ENCODE results near the gene TTC39B.

The TTC39B gene

DNA sequence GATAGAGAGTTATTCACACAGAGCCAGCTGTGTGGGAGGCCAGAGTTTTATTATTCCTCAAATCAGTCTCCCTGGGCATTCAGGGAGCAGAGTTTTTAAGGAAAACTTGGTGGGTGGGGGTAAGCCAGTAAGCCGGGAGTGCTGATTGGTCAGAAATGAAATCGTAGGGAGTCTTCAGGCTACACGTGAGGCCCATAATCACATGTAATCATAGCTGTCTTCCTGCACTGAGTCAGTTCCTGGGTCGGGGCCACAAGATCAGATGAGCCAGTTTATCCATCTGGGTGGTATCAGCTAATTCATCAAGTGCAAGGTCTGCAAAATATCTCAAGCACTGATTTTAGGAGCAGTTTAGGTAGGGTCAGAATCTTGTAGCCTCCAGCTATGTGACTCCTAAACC lies 10.8 kb upstream of the TTC39B start:
- no peak for TF ChIP-seq CTCF (IDR thresholded peaks at IDR 0.05; ENCODE audit: low read length, missing control alignments)
- no peak for DNase-seq (ENCODE audit: low read depth)
- no peak overlapping the region for H3K4me3 ChIP-seq (replicated peaks; ENCODE audit: low read depth, low read length)

- no peak for TF ChIP-seq CTCF (IDR thresholded peaks at IDR 0.05; ENCODE audit: low read length, missing control alignments)
- no peak for DNase-seq (ENCODE audit: low read depth)
- no peak overlapping the region for H3K4me3 ChIP-seq (replicated peaks; ENCODE audit: low read depth, low read length)
Observed at GRCh38 chr9:15311607-15312006, 4.6 kb upstream of the TTC39B start.

DNA sequence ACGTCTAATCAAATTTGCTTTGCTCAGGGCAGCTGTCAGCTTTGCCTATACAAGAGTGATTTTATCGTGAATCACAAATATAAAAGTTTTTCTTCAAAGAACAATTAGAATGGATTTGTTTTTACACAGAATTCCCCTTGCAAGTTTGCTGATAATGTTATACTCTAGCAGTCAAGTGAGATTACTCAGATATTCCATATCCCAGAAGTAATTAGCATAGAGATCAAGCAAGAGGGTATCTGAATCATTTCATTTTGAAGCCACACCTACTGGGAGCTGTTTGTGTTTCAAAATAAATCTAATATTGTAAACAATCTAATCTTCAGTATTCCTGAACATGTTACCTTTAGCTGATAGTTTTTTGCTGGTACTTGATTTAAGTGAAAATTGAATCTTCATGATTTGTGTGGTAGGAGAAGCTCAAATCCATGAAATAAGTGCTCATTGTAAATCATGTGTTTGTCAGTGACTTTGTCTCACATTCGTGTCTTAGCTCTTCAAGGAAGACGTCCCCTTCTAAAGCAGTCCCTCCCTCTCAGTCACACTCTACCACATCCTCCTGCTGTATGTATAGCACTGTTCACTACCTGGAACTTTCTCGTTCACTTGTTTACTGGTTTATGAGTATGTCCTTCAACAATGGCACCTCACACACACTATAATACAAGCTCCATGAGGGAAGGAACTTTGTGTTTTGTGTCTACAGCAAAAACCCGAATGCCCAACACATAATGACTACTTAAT lies 3.3 kb upstream of the TTC39B start:
- TF ChIP-seq CTCF (IDR thresholded peaks at IDR 0.05; ENCODE audit: low read length, missing control alignments), result no peak
- no peak for DNase-seq (ENCODE audit: low read depth)
- no peak overlapping the region for H3K4me3 ChIP-seq (replicated peaks; ENCODE audit: low read depth, low read length)

- peak; percentile 73 for DNase-seq (ENCODE audit: low read depth)
- TF ChIP-seq CTCF (IDR thresholded peaks at IDR 0.05; ENCODE audit: low read length, missing control alignments), result no peak
- H3K4me3 ChIP-seq (replicated peaks; ENCODE audit: low read depth, low read length), result no peak overlapping the region
Observed at GRCh38 chr9:15308511-15308910, 1.5 kb upstream of the TTC39B start.

GRCh38 chr9:15307523-15307841 lies 466 bp upstream of the TTC39B start:
- DNase-seq (ENCODE audit: low read depth), result no peak
- no peak for TF ChIP-seq CTCF (IDR thresholded peaks at IDR 0.05; ENCODE audit: low read length, missing control alignments)
- peak overlapping the region; percentile 85 for H3K4me3 ChIP-seq (replicated peaks; ENCODE audit: low read depth, low read length)

DNA sequence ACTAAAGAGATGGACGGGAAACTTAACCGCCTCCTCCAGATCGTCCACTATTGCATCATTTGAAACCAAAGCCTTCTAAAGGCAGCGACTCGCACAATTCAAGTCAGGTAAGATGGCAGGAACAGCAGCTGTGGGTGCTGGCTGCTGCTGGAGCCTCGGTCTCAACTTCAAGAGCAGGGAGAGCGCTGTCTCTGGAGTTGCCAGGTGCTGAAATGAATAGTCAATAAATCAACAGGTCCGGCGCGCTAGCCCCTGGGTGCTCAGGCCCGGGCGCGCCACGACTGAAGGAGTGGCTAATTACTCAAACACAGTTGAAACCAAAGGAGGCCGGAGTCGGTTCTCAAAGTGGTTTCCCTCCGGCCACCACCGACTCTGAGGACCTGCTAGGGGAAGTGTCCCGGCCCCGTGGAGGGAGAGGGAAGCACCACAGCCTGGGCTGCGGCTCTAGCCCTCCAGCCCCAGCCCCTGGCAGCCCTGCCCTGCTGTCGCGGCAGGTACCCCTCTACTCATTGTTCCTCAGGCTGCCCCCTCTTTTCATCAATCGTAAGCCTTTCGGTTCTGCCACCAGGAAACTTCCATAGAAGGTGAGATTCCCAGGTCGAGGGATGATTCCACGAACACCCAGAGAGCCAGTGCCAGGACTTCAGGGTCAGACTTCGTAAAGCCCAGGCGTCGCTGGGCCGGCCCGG lies 804 bp downstream of the TTC39B start:
- peak; percentile 44 for DNase-seq (ENCODE audit: low read depth)
- H3K4me3 ChIP-seq (replicated peaks; ENCODE audit: low read depth, low read length), result peak overlapping the region; percentile 85
- TF ChIP-seq CTCF (IDR thresholded peaks at IDR 0.05; ENCODE audit: low read length, missing control alignments), result no peak

- no peak for TF ChIP-seq CTCF (IDR thresholded peaks at IDR 0.05; ENCODE audit: low read length, missing control alignments)
- H3K4me3 ChIP-seq (replicated peaks; ENCODE audit: low read depth, low read length), result peak overlapping the region; percentile 85
- DNase-seq (ENCODE audit: low read depth), result no peak
Observed at GRCh38 chr9:15305470-15305869, 1.5 kb downstream of the TTC39B start.

Data from fibroblast of pulmonary artery (primary cell).